Skeletal muscle satellite cell (primary cell): ENCODE data around the gene ABCA1.

Source experiments
- H3K27me3 ChIP-seq: 2 replicates; pipeline ENCODE4 v1.7.0; 2013; ENCODE audit warnings: low read length; ENCODE audit not compliant: control insufficient read depth, insufficient read depth
- H3K36me3 ChIP-seq: 2 replicates; pipeline ENCODE4 v1.7.0; 2013; ENCODE audit warnings: mild to moderate bottlenecking, control low read depth, low read length; ENCODE audit not compliant: insufficient read depth
- H3K4me1 ChIP-seq: 2 replicates; pipeline ENCODE4 v1.7.0; 2013; ENCODE audit warnings: low read length; ENCODE audit not compliant: control insufficient read depth, insufficient read depth
- H3K4me2 ChIP-seq: 2 replicates; pipeline ENCODE4 v1.7.0; 2013; ENCODE audit warnings: mild to moderate bottlenecking, low read length
- H3K4me3 ChIP-seq: 2 replicates; pipeline ENCODE4 v1.7.0; 2013; ENCODE audit warnings: low read length
- H3K9ac ChIP-seq: 2 replicates; pipeline ENCODE4 v1.7.0; 2013; ENCODE audit warnings: mild to moderate bottlenecking, low read depth, low read length, moderate library complexity
- H3K9me3 ChIP-seq: replicated peaks from 2 replicates; pipeline ENCODE4 v1.7.0; 2013; ENCODE audit warnings: mild to moderate bottlenecking, control low read depth, low read length

Gene ABCA1

GRCh38 chr9:104745852-104746251, 182.1 kb downstream of the ABCA1 start:
- Histone ChIP-seq H3K9ac (no peak overlapping the region), H3K9me3 (no peaks in the 10 kb centered on the region), H3K4me2 (no peak overlapping the region), H3K36me3 (peaks cover under 1% of the 10 kb centered on the region), H3K4me1 (peaks cover 20% of the 10 kb centered on the region), H3K27me3 (no peaks in the 10 kb centered on the region), H3K4me3 (no peak overlapping the region)

- Histone ChIP-seq H3K9ac (no peak overlapping the region), H3K4me3 (no peak overlapping the region), H3K36me3 (no peaks in the 10 kb centered on the region), H3K4me2 (no peak overlapping the region), H3K9me3 (no peaks in the 10 kb centered on the region), H3K27me3 (no peaks in the 10 kb centered on the region), H3K4me1 (peaks cover 15% of the 10 kb centered on the region)
Observed at GRCh38 chr9:104743376-104743985, 184.5 kb downstream of the ABCA1 start.

DNA sequence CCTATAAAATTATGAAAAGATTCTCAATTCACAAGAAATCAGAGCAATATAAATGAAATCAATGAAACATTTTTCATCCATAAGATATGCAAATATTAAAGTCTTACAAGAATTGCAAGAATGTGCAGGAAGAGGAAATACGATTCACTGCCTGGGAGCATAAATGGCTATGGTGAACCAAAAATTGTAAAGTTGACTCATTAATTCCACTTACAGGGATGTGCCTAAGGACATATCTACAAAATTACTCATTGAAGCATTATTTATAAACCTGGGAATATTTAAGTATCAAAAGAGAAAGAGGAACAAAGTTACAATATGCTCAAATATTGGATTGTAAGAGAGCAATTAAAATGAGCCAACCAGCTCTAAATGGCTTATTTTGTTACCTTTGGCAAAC, 187.3 kb downstream of the ABCA1 start:
- no peaks in the 10 kb centered on the region for H3K27me3 ChIP-seq
- peaks cover 10% of the 10 kb centered on the region for H3K4me1 ChIP-seq
- no peaks in the 10 kb centered on the region for H3K36me3 ChIP-seq
- H3K4me2 ChIP-seq, result peak overlapping the region; percentile 53
- no peaks in the 10 kb centered on the region for H3K9me3 ChIP-seq
- H3K9ac ChIP-seq, result peak overlapping the region; percentile 45
- peak overlapping the region; percentile 8 for H3K4me3 ChIP-seq

- H3K9me3 ChIP-seq, result no peaks in the 10 kb centered on the region
- H3K9ac ChIP-seq, result no peak overlapping the region
- H3K4me3 ChIP-seq, result no peak overlapping the region
- H3K36me3 ChIP-seq, result no peaks in the 10 kb centered on the region
- peaks cover 10% of the 10 kb centered on the region for H3K4me1 ChIP-seq
- H3K27me3 ChIP-seq, result no peaks in the 10 kb centered on the region
- H3K4me2 ChIP-seq, result no peak overlapping the region
Observed at GRCh38 chr9:104738452-104738851, 189.5 kb downstream of the ABCA1 start.
